Motor neuron (in vitro differentiated cells): Measurements from ENCODE around the gene ABHD14A. TPM values are rescaled to one million over a fixed set of nuclear protein-coding genes. Genes with fewer than 3 reads are reported as not detected.

Experiments used
- ATAC-seq, 8 experiments: fragments of 200-7000 bp; cut with Tn5 transposase; replicated peaks in 6 of 8; 2 replicates each; pipeline ENCODE4 v1.8.0; 2021; ENCODE audit warnings: mild to moderate bottlenecking in 8 of 8, moderate library complexity in 8 of 8
- H3K27ac ChIP-seq, 2 donors: fragments of 250-450 bp; sonication (Bioruptor Pico); 2 replicates each; pipeline ENCODE4 v1.9.0; 2021; ENCODE audit warnings: antibody characterized with exemption in 2 of 2, mild to moderate bottlenecking in 2 of 2, moderate library complexity in 1 of 2
- H3K4me1 ChIP-seq, 2 donors: fragments of 250-450 bp; sonication (Bioruptor Pico); replicated peaks in 1 of 2; 2 replicates each; pipeline ENCODE4 v1.6.1; 2021; ENCODE audit warnings: antibody characterized with exemption in 2 of 2, mild to moderate bottlenecking in 2 of 2, moderate library complexity in 1 of 2
- H3K4me3 ChIP-seq, 5 donors: fragments of 250-450 bp; sonication (Bioruptor Pico); 2 replicates each; pipeline ENCODE4 v1.9.0; 2021; ENCODE audit warnings: antibody characterized with exemption in 5 of 5, mild to moderate bottlenecking in 5 of 5, moderate library complexity in 4 of 5
- WGBS, 10 experiments: fragments of 450-650 bp; shearing (Covaris generic); methylation state at CpG; one replicate each; pipeline ENCODE4 v1.0.0; 2022; 5-methylcytosine and 5-hydroxymethylcytosine counted together
- in situ Hi-C, 9 experiments: fragments of 400-800 bp; cut with MboI; loops; one replicate each; pipeline ENCODE4 v1.15.0; 2021; ENCODE audit warnings: low sequenced_read_pairs in 9 of 9, low pct_unique_long_range_greater_than_20kb in 2 of 9; ENCODE audit not compliant: unreplicated experiment in 9 of 9
- total RNA-seq, 8 experiments: library from RNA; unstranded; fragments of 300-600 nt; gene quantifications; 2 replicates each; pipeline versions ENCODE4 v1.2.3 to v1.2.4, GENCODE V29; 2022

ABHD14A gene
- total RNA-seq, 8 experiments from 2014 or later, result 7.4 to 46.3 (median 30.8) TPM

GRCh38 chr3:52001443-52001974, 26.6 kb downstream of the ABHD14A start:
- H3K4me3 ChIP-seq, result no peak overlapping the region
- H3K27ac ChIP-seq, result no peak overlapping the region
- peak; percentile 73 to 94 (median 78) for ATAC-seq
- WGBS, 10 experiments, result 0 to 29% (median 0%) methylated on average over 1 to 8 of the region's 18 CpGs; no CpG with 5 or more reads in 6 of the 10 experiments
- peaks cover 38 to 49% of the 10 kb centered on the region in 2 donors for H3K4me1 ChIP-seq
- in situ Hi-C loops, result loop anchor here (5.0 to 25.0 kb wide), 3 partner anchors 136 to 143 kb away; no protein-coding TSS in a partner anchor

GRCh38 chr3:52002748-52003147, 27.9 kb downstream of the ABHD14A start:
- WGBS, 10 experiments, result 11 to 80% (median 38%) methylated on average over 1 to 5 of the region's 6 CpGs; no CpG with 5 or more reads in 2 of the 10 experiments
- Histone ChIP-seq H3K4me1 (peaks cover 38 to 49% of the 10 kb centered on the region in 2 donors), H3K4me3 (no peak overlapping the region), H3K27ac (no peak overlapping the region)
- in situ Hi-C loops, result loop anchor here (5.0 to 25.0 kb wide), 3 partner anchors 135 to 142 kb away; no protein-coding TSS in a partner anchor
- ATAC-seq, result peak in 1 of 8 experiments; percentile 2

- in situ Hi-C loops, result loop anchor here (5.0 to 25.0 kb wide), 3 partner anchors 133 to 141 kb away; no protein-coding TSS in a partner anchor
- Histone ChIP-seq H3K4me3 (no peak overlapping the region), H3K27ac (no peak overlapping the region), H3K4me1 (peaks cover 38 to 49% of the 10 kb centered on the region in 2 donors)
- ATAC-seq, result peak in 7 of 8 experiments; percentile 46 to 78 (median 68)
- WGBS, 10 experiments, result 18 to 100% (median 72%) methylated on average over 1 to 4 of the region's 16 CpGs; no CpG with 5 or more reads in 4 of the 10 experiments
Measured at GRCh38 chr3:52004163-52004787, 29.4 kb downstream of the ABHD14A start.

- in situ Hi-C loops, result loop anchor here (5.0 to 25.0 kb wide), 3 partner anchors 132 to 140 kb away; no protein-coding TSS in a partner anchor
- 90 to 100% (median 100%) methylated on average over 1 to 3 of the region's 4 CpGs; no CpG with 5 or more reads in 6 of the 10 experiments for WGBS, 10 experiments
- peaks cover 38 to 49% of the 10 kb centered on the region in 2 donors for H3K4me1 ChIP-seq
- no peak overlapping the region for H3K4me3 ChIP-seq
- no peak for ATAC-seq
- H3K27ac ChIP-seq, result no peak overlapping the region
Measured at GRCh38 chr3:52004906-52005395, 30.1 kb downstream of the ABHD14A start.

- H3K4me3 ChIP-seq, result no peak overlapping the region
- peak; percentile 9 to 69 (median 46) for ATAC-seq
- in situ Hi-C loops, result loop anchor here in 7 of 9 experiments (10.0 to 25.0 kb wide), 2 partner anchors 132 to 139 kb away; no protein-coding TSS in a partner anchor
- H3K4me1 ChIP-seq, result peaks cover 38 to 49% of the 10 kb centered on the region in 2 donors
- 100% methylated on average over 1 of the region's 15 CpGs; no CpG with 5 or more reads in 9 of the 10 experiments for WGBS, 10 experiments
- H3K27ac ChIP-seq, result peak overlapping the region in 1 of 2 donors; percentile 13
Measured at GRCh38 chr3:52005571-52005986, 30.7 kb downstream of the ABHD14A start.

- Histone ChIP-seq H3K27ac (no peak overlapping the region), H3K4me1 (peaks cover 38 to 49% of the 10 kb centered on the region in 2 donors), H3K4me3 (no peak overlapping the region)
- in situ Hi-C loops, result loop anchor here in 7 of 9 experiments (10.0 to 25.0 kb wide), 2 partner anchors 131 to 139 kb away; no protein-coding TSS in a partner anchor
- no peak for ATAC-seq
- WGBS, 10 experiments, result 20 to 100% (median 67%) methylated on average over 1 to 2 of the region's 8 CpGs; no CpG with 5 or more reads in 3 of the 10 experiments
Measured at GRCh38 chr3:52006017-52006819, 31.4 kb downstream of the ABHD14A start.

- Histone ChIP-seq H3K27ac (no peak overlapping the region), H3K4me1 (peaks cover 35 to 47% of the 10 kb centered on the region in 2 donors), H3K4me3 (no peak overlapping the region)
- ATAC-seq, result no peak
- WGBS, 10 experiments, result 40 to 73% methylated on average over 1 to 2 of the region's 6 CpGs; no CpG with 5 or more reads in 8 of the 10 experiments
- in situ Hi-C loops, result loop anchor here in 7 of 9 experiments (10.0 to 25.0 kb wide), 2 partner anchors 131 to 138 kb away; no protein-coding TSS in a partner anchor
Measured at GRCh38 chr3:52006820-52007133, 31.9 kb downstream of the ABHD14A start.

- H3K4me1 ChIP-seq, result peaks cover 32 to 42% of the 10 kb centered on the region in 2 donors
- 21 to 100% (median 70%) methylated on average over 1 to 2 of the region's 4 CpGs; no CpG with 5 or more reads in 4 of the 10 experiments for WGBS, 10 experiments
- no peak overlapping the region for H3K27ac ChIP-seq
- in situ Hi-C loops, result loop anchor here in 7 of 9 experiments (10.0 to 25.0 kb wide), 2 partner anchors 130 to 138 kb away; no protein-coding TSS in a partner anchor
- no peak for ATAC-seq
- no peak overlapping the region for H3K4me3 ChIP-seq
Measured at GRCh38 chr3:52007291-52007690, 32.4 kb downstream of the ABHD14A start.

- ATAC-seq, result no peak
- H3K4me1 ChIP-seq, result peaks cover 10 to 11% of the 10 kb centered on the region in 2 donors
- no peak overlapping the region for H3K4me3 ChIP-seq
- H3K27ac ChIP-seq, result no peak overlapping the region
- in situ Hi-C loops, result loop anchor here in 3 of 9 experiments (25.0 kb wide), 1 partner anchor 127 kb away; no protein-coding TSS in a partner anchor
Measured at GRCh38 chr3:52010431-52010830, 35.6 kb downstream of the ABHD14A start.

- Histone ChIP-seq H3K27ac (no peak overlapping the region), H3K4me3 (no peak overlapping the region), H3K4me1 (no peaks in the 10 kb centered on the region)
- in situ Hi-C loops, result loop anchor here in 3 of 9 experiments (25.0 kb wide), 1 partner anchor 125 kb away; no protein-coding TSS in a partner anchor
- 0 to 100% (median 63%) methylated on average over 1 to 5 of the region's 7 CpGs; no CpG with 5 or more reads in 3 of the 10 experiments for WGBS, 10 experiments
- ATAC-seq, result no peak
Measured at GRCh38 chr3:52012699-52013098, 37.8 kb downstream of the ABHD14A start.

- ATAC-seq, result peak in 1 of 8 experiments; percentile 51
- 17 to 95% (median 80%) methylated on average over 1 to 4 of the region's 6 CpGs; no CpG with 5 or more reads in 3 of the 10 experiments for WGBS, 10 experiments
- no peaks in the 10 kb centered on the region for H3K4me1 ChIP-seq
- no peak overlapping the region for H3K4me3 ChIP-seq
- in situ Hi-C loops, result loop anchor here in 3 of 9 experiments (25.0 kb wide), 1 partner anchor 123 kb away; no protein-coding TSS in a partner anchor
- no peak overlapping the region for H3K27ac ChIP-seq
Measured at GRCh38 chr3:52013802-52014598, 39.1 kb downstream of the ABHD14A start.
